ENCODE measurements around the gene COQ3.

The COQ3 gene, protein sequence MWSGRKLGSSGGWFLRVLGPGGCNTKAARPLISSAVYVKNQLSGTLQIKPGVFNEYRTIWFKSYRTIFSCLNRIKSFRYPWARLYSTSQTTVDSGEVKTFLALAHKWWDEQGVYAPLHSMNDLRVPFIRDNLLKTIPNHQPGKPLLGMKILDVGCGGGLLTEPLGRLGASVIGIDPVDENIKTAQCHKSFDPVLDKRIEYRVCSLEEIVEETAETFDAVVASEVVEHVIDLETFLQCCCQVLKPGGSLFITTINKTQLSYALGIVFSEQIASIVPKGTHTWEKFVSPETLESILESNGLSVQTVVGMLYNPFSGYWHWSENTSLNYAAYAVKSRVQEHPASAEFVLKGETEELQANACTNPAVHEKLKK

DNA sequence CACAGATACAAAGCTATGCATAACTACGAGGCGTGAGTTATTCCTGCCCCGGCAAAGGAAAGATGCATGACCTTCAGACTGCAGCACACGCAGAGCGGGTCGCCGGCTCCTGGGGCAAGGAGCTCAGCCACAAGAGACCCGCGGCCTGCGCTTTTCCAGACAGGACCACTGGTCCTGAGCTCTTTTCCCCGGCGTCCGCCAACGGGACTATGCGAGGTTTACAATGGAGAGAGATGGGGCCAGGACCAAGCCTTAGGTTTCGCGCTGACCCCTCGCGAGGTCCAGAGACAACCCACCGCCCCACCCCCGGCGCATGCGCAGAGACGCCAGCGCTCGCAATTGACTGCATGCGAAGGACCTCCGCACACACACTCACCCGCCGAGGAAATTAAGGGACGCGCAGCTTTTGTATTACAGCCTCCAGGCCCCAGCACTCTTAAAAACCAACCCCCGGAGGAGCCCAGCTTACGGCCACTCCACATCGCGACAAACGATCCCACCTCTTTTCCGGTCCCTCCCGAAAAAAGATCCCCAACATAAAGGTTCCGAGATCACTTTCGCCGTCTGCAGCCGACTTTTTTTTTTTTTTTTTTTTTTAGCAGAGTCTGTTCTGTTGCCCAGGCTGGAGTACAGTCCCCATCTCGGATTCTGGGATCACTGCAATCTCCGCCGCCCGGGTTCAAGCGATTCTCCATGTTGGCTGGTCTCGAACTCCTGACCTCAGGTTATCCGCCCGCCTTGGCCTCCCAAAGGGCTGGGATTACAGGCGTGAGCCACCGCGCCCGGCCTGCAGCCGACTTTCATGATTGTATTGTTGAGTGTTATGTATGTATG, at the start of gene COQ3:
Gene COQ3 (minus strand): TSS at position 498 of the 834 bp plus-strand sequence. CDS start 16 bp downstream, at position 482.
- peak; percentile 67 for DNase-seq

DNA sequence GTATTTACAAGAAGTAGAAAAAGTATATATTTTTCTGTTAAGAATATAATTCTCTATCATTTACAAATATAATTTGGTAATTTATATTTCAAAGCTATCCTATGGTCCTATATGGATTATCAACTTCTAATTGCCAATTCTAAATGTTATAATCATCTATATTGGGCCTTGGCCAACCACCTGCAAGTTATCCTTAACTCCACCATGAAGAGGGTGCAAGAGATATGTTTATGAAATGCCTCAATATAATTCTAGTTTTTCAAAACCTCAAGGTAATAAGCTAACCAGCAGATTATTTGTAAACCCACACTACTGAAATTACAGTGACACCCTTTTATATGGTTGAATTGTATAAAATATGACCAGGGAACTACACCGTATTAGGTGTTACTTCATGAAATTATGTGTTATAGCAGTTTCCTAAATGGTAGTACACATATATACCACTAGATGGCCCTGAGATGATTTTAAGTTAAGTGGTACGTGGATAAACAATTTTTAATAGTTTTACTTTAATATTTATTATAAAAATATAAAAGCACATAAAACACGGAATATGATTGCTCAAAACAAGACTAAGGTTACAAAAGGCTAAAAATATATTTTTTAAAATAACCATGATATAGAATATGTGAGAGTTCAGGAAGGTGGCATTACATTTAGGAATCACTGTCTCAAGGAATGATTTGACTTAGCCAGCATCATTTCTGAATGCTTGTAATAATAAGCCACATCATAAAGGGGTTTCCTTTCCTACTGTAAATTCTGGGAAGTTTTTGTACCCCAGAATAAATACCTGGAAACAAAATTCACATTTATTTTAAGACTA, 40.9 kb upstream of the COQ3 start:
- peak; percentile 4 for DNase-seq

DNA sequence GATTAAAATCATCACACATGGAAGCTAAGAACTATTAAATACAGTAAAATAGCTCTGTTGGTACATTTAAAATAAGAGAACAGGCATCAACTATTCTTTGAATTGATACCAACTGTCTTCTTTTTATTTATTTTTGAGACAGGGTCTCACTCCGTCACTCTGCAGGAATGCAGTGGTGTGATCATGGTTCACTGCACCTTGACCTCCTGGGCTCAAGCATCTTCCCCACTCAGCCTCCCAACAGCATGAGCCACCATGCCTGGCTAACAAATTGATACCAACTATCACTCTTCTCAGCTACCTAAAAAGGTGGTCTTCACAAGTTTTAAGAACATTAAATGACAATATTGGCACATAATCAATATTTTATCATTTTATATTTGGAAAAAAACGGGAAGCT, 38.9 kb upstream of the COQ3 start:
- no peak for DNase-seq

DNA sequence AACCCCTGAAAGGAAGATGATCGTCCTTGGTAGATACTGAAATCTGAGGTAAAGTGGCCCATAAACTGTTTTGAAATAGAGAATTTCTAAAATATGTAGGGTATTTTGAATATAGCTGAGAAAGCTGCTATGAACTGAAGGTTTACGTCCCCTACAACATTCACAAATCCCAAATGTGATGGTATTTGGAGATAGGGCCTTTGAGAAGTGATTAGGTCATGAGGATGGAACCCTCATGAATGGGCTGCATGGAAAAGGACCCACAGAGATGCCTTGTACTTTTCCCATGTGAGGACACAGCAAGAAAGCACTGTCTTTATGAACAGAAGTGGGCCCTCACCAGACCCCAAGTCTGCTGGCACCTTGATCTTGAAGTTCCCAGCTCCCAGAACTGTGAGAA, 37.9 kb upstream of the COQ3 start:
- DNase-seq = no peak

DNA sequence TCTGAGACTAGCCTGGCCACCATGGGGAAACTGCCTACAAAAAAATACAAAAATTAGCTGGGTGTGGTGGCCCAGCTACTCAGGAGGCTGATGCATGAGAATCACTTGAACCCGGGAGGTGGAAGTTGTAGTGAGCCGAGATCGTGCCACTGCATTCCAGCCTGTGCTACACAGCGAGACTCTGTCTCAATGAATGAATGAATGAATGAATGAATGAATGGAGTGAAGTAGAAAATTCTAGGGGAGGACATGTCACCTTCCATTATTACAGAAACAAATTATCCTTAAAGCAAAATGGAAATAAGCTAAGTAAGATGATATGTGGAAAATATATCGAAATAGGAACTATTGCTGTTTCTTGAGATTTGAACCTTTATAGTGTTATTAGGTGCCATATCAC, 34.0 kb upstream of the COQ3 start:
- no peak for DNase-seq

DNA sequence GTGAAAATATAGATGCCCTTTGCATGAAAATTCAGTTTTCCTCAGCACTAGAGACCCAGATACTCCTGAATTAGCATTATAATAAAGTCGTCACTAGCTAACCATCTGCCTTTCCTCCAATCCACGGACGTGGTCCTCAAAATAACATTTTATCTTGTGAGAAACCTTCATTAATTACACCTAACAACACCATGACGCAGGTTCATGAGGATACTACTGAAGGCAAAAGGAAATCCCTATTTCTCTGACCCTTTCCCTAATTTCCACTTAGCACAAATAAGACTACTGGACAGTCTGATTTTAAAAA, 32.4 kb upstream of the COQ3 start:
- DNase-seq = no peak

DNA sequence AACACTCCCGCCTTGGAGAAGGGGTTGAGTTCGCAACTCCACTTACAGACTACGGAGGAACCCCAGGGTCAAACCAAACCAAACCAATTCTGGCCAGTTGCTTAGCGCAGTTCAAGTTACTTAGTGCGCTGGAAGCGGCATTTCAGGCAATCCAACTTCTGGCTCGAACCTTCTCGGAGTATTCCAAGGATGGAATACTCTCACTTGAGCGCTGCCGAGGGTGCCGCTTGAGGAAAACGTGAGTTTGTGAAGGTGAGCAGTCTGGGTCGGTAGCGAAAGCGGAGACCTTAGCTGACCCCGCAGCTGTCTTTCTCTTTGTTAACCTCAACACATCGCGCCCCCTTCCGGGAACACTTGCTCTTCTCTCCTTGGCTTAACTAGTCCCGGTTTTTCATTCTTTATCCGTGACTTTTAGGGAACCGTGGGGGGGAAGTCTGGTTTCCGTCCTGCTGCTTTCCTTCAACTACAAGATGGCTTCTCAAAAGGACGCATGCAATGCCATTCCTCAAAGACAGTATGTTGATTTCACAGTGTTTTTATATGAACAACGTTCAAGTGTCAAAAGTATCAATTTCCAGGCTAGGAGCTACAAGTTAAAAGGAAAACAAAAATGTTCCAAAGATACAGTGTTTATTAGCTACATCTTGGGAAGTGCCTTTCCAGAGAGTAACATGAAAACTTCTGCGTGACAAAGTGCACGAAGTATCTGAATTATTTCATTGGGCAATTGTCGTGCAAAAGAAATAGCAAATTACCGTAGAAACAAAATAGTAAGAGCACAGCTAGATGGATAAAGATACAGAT, 31.9 kb upstream of the COQ3 start:
- peak; percentile 91 for DNase-seq

DNA sequence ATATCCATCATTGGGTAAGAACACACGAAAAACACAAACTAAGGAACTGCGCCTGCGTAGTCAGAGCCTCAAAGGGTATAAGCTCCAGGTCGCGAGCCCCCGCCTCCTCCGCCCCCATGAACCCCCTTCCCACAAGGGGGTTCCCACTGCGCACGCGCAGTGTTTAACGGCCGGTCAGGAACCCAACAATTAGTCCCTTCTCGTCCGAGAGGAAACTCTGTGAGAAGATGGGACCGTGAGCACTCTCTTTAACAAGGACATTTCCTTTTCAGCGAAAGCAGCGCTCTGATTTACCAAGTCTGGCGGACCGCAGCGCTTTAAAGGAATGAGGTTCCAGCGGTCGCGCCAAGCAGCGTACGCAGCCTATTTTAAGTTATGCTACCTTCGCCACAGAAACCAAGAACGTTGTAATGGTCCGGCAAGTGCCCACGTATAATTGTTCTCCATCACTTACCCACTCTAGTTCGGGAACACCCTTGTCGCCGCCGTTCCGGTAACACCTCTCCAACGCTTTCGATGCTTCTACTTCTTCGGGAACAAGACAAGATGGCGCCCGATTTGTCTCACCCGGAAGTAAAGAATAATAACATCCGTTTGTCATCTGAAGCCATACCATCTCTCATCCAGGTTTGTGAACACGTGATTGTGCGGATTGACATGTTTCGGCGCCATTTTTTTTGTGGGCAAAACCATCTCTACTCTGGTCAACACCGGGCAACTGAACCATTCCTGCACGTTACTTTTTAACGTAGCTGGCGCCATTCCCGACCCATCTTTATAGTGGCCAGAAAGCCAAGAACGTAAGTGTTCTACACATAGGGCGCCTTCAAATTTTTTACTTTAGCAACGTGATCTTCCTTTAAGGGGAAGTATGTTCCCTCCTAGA, 31.0 kb upstream of the COQ3 start, which contains the start of gene PNISR:
Gene PNISR (minus strand): TSS at position 548 of the 886 bp plus-strand sequence. CDS start 10,649 bp downstream, outside the sequence.
- DNase-seq = peak; percentile 98

DNA sequence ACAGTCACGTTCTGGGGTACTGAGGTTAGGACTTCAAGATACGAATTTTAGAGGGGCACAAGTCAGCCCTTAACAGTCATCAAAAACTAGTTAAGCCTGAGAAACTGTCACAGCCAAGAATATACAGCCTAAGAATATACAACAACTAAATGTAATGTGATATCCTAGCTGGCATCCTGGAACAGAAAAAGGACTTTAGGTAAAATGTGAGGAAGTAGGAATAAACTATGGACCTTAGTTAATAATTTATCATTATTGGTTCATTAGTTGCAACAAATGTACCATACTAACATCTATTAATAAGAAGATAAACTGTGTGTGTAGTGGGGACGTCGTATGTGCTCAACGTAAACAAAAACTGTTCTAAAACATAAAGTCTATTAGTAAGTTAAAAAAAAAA, 30.0 kb upstream of the COQ3 start:
- DNase-seq = no peak

DNA sequence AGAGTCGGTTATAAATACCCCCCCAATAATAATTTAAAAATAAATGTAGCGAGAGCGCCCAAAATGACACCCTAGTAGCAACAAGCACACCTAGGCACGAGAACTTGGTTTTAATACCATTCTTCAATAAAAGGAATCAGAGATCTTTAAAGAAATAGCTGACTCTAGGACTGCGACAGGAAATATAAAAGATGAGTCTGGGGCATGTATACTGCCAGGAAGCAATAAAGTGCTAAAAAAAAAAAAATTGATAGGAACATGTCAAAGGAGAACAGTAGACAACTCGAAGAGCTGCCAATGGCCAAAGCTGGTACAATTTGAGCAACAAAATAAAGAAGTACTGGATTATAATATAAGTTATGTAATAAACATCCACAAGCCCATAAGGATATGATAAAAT, 28.9 kb upstream of the COQ3 start:
- DNase-seq = no peak

DNA sequence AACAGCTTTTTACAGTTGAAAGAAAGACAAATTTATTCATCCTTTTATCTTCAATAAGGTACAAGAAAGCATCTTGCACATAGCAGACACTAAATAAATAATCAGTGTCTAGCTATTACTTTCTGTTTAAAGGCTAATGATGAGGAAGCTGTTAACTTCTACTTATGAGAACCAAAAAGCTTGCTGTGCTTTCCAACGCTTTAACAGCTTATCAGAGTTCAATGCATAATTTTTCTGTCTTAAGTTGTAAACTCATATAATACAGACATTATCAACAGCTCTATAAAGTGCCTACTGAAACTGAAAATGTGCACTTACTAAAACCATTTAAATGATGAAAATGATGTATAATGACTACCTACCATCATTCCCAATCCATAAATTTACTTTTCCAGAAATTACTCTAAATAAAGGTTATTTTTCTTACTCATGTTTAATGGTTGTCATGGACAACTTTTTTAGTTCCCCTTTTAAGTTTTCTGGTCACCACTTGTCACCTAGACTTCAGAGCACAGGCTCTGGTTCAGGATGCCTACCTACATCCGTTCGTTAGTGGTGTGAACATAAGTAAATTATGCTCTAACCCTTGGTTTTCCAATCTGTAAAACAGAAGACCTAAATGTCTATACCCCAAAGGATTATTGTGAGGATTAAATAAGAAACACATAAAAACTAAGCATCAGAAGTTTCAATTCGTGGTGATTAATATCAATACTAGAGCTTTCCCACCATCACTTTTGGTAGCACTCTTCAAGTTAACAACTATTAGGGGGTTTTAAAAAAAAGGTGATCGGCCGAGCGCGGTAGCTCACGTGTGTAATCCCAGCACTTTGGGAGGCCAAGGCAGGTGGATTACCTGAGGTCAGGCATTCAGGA, 23.1 kb upstream of the COQ3 start:
- DNase-seq = no peak

DNA sequence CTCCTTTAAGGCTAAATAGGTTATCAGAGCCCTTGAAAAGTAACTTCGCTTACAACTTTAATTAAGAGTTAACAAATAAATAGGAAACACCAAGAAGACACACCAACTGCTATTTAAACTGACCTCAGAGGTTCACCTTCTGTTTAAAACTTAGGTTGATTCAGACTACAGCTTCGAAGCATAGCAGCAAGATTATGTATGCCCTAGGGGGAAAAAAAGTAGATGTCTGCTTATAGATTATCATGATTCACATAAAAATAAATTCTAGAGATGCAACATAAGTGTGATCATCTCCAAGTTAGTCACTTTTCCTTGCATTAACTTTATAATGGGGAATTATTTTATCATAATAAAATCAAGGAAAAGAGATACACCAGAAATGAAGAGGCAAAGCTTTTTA, 22.2 kb upstream of the COQ3 start:
- DNase-seq = no peak

DNA sequence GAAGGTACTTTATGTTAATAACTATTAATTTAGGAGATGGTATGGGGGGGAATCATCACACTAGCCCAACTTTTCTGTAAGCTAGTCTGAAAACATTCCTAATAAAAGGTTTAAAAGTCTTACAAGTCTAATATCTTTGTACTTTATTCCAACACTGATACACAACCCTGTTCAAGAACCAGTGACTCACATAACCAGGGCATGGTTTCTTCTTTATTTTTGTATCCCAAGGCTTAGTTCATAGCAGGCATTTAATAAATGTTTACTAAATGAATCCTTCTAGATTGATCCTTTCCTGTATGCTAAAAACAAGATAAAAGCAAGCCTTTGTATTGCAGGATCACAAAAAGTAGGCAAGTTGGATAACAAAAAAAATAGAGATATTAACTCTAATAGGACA, 21.5 kb upstream of the COQ3 start:
- DNase-seq = no peak

DNA sequence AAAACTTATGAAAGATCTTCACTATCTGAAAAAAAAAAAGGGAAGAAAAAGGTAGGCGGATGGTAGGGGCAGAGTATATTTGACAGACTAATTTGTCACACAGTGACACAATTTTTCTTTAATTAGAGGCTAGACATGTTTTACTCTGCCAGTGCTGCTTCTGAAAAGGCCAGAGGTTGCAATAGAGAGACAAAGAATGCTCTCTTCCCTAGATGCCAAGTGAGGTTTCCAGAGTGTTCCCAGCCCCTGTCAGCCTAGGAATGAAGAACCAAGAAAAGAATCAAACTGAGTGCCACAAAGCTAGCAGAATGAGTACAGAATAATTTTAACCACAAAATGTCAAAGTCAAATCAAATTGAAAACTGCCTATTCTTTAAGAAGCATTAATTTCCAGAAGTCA, 18.1 kb upstream of the COQ3 start:
- DNase-seq = no peak

DNA sequence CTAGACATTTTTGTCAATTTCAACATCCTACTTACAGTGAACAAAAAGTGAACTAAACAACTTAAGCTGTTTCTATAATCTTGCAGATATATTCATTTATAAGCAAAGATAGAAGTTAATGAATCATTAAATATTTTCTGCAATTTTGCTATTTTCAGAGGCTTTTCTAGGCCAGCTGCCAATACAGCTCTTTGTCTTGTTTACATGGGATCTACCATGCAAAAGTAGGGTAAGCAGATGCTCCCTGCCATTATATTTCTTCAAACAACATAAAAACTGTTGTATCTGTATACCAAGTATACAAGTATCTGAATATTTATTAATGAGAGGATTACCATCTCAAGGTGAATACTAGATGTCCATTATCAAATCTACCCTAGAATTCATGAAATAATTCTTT, 15.7 kb upstream of the COQ3 start:
- DNase-seq = no peak

DNA sequence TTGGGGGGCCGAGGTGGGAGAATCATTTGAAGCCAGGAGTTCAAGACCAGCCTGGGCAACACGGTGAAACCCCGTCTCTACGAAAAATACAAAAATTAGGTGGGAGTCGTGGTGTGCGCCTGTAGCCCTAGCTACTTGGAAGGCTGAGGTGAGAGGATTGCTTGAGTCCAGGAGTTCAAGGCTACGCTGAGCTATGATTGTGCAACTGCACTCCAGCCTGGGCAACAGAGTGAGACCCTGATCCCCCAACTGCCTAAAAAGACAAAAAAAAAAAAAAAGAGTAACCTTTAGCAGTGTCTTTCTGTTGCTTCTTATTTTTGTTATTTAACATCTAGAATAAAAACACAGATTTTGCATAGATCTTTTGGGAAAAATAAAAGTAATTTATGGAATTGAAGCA, 13.1 kb upstream of the COQ3 start:
- DNase-seq = no peak

DNA sequence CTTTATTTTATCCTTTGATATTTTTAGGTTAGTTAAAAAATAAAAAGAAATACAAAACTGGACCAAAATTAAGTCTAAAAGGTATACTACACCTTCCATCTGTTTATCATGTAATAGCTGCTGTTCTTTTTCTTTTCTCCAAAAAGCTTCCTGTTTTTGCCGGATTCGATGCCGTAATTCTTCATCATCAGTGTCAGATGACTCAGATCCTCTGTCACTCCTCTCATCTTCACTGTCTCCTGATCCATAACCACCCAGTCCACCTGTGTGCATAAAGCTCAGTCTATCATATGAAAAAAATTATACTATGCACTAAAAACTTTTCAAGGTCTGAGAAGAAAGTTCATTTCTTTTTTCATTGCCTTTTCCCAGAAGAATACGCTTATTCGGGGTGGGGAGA, 8.5 kb upstream of the COQ3 start:
- no peak for DNase-seq

DNA sequence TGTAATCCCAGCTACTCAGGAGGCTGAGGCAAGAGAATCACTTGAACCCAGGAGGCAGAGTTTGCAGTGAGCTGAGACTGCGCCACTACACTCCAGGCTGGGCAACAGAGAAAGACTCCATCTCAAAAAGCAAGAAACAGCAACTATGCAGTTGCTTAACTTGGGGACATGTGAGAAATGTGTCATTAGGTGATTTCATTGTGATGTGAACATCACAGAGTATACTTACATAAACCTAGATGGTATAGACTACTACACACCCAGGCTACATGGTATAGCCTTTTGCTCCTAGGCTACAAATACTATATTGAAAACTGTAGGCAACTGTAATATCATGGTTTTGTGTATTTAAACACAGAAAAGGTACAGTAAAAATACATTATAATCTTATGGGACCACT, 3.3 kb upstream of the COQ3 start:
- no peak for DNase-seq

DNA sequence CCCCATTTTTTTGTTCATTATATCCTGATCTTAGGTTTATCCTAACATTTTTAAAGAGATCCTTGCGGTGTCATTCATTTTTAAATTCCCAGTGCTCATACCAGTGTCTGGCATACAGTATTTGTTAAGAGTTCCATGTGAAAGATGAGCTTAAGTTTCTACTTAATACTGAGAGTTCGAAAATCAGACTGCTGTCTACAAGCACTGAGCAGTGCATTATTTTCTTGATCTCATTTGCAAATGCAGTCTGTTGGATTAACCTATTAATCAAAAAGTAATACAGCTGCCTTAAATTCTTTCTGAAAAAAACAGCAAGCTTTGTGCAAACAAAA, 663 bp downstream of the COQ3 start:
- DNase-seq = no peak

DNA sequence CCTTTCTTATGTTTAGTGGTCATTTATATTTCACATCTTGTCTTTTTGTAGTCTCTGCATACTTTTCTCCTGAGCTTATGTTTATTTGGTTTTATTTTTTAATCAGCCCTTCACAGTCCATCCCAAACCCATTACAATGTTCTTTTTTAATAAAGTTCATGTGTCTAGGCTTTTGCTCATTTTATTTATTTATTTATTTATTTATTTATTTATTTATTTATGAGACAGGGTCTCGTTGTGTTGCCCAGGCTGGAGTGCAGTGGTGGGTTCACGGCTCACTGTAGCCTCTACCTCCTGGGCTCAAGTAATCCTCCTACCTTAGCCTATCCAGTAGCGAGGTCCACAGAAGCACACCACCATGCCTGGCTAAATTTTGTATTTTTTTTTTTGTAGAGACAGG, 3.1 kb downstream of the COQ3 start:
- no peak for DNase-seq

DNA sequence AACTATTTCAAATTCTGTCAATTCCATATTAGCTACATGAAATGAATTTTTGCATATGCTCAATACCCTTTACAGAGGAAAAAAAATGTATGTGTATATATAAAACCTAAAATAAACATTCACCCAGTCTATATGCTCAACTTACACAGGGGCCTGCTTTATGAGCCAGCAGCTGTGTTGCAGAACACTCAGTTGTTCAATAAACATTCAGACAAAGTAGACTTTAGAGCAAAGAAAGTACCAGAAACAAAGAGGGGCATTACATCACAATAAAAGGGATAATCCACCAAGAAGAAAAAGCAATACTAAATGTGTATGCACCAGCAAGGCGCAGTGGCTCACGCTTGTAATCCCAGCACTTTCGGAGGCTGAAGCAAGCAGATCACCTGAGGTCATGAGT, 9.5 kb downstream of the COQ3 start:
- DNase-seq = no peak
